ENCODE measurements around the gene TPSAB1. TPM values are rescaled to one million over a fixed set of nuclear protein-coding genes. Genes with fewer than 3 reads are reported as not detected.
A peak's percentile ranks its signal among the peaks of the same experiment; 100 is the strongest.
"Not testable (repeated sequence)": the region's sequence is repeated elsewhere in the genome, so short reads cannot be mapped to it uniquely, and the experiment has no call there.

The TPSAB1 gene
- total RNA-seq (2014; rRNA removed; shearing (Covaris generic)): not detected in 2 replicates
- polyA plus RNA-seq (2014; cell fraction: nucleus; rRNA removed): not detected in 2 replicates

- DNase-seq (ENCODE audit: extremely low read depth, low read depth): not testable (repeated sequence)
Measured at GRCh38 chr16:1240436-1240835, at the start of gene TPSAB1. Gene TPSAB1 (plus strand): TSS chr16:1240705. CDS start chr16:1240939, 234 bp downstream.

DNA sequence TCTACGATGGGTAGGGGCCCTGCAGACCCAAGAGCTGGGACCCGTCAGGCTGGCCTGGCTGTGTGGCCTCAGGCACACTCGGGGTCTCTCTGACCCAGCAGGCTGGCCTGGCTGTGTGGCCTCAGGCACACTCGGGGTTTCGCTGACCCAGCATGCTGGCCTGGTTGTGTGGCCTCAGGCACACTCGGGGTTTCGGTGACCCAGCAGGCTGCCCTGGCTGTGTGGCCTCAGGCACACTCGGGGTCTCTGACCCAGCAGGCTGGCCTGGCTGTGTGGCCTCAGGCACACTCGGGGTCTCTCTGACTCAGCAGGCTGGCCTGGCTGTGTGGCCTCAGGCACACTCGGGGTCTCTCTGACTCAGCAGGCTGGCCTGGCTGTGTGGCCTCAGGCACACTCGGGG lies 49.7 kb upstream of the TPSAB1 start:
- not testable (repeated sequence) for DNase-seq (ENCODE audit: extremely low read depth, low read depth)

DNA sequence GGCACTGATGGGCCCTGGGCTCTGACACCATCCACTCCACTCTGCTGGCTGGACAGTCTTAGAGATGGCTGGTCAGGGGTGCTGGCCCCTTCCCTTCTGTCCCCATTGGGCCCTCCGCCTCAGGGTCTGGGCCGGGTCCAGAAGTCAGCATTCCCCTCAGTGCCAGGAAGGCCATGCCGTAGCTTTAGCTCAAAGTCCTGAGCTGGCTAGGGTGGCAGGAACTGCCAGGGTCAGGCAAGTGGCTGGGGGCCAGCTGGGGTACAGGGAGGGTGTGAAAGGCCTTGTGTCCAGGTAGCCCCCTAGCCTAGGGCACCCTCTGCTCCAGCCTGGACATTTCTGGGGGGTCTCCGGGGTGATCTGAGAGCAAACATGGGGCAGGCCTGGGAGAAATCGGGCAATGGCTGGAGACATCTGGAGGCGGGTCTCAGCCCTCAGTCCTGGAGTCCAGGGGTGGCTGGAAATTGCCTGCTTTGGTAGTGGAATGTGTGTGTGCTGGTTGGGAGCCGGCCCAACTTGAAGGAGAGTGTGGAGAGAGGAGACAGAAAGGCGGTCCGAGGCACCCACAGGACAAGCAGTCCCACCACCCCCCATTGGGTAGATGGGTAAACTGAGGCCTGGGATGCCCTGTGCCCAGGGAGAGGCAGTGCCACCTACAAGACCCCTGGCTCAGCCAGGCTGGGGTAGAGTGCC lies 48.0 kb upstream of the TPSAB1 start:
- DNase-seq (ENCODE audit: extremely low read depth, low read depth): no peak

GRCh38 chr16:1193143-1193824 lies 47.2 kb upstream of the TPSAB1 start:
- DNase-seq (ENCODE audit: extremely low read depth, low read depth): peak; percentile 14

GRCh38 chr16:1193825-1194581 lies 46.5 kb upstream of the TPSAB1 start:
- no peak for DNase-seq (ENCODE audit: extremely low read depth, low read depth)

GRCh38 chr16:1194665-1195392 lies 45.7 kb upstream of the TPSAB1 start:
- DNase-seq (ENCODE audit: extremely low read depth, low read depth): no peak

GRCh38 chr16:1195393-1195666 lies 45.2 kb upstream of the TPSAB1 start:
- DNase-seq (ENCODE audit: extremely low read depth, low read depth): no peak

GRCh38 chr16:1196494-1196893 lies 44.0 kb upstream of the TPSAB1 start:
- DNase-seq (ENCODE audit: extremely low read depth, low read depth): no peak

- no peak for DNase-seq (ENCODE audit: extremely low read depth, low read depth)
Measured at GRCh38 chr16:1197237-1197866, 43.2 kb upstream of the TPSAB1 start.

DNA sequence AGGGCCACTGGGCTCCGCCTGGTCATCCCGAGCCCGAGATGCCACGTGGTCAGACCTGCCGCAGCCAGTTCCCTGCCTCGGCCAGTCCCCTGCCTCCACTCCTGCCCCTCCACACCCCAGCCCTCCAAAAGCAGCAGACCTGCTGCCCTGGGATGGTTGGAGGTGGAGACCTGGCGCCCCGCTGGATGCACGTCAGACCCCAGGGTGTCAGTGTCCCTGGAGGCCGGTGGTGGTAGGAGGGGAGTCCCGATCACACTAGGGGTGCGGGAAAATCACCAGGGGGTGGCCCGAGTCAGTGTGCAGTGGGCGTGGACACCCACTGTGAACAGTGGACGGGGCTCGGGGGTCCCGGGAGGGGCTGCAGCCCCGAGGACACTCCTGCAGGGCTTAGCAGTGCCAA lies 42.3 kb upstream of the TPSAB1 start:
- DNase-seq (ENCODE audit: extremely low read depth, low read depth): no peak

DNA sequence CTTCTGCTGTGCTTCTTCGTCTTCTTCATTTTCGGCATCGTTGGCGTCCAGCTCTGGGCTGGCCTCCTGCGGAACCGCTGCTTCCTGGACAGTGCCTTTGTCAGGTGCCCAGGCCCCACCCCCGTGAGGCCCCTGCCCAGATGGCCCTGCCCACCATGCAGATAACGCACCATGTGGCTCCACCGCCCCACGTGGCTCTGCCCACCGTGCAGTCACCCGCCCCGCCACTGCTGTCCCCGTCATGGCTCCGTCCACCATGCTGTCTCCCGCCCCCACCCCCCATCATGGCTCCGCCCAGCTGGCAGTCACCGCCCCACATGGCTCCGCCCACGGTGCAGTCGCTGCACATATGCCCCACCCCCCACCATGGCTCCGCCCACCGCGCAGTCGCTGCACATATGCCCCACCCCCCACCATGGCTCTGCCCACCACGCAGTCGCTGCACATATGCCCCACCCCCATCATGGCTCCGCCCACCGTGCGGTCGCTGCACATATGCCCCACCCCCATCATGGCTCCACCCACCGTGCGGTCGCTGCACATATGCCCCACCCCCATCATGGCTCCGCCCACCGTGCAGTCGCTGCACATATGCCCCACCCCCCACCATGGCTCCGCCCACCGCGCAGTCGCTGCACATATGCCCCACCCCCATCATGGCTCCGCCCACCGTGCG lies 41.7 kb upstream of the TPSAB1 start:
- not testable (repeated sequence) for DNase-seq (ENCODE audit: extremely low read depth, low read depth)

GRCh38 chr16:1199347-1200013 lies 41.0 kb upstream of the TPSAB1 start:
- DNase-seq (ENCODE audit: extremely low read depth, low read depth): no peak

- DNase-seq (ENCODE audit: extremely low read depth, low read depth): no peak
Measured at GRCh38 chr16:1200014-1200627, 40.4 kb upstream of the TPSAB1 start.

DNA sequence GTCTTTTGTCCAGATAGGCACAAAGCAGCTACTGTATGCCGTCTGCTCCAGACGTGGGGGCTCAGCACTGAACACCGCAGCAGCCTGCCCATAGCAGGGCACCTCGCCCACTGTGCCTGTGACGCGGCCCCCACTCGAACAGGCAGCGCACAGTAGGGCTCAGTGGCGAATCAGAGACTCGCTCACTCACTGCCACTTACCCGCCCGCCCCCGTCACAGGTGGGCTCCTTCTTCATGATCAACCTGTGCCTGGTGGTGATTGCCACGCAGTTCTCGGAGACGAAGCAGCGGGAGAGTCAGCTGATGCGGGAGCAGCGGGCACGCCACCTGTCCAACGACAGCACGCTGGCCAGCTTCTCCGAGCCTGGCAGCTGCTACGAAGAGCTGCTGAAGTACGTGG lies 39.1 kb upstream of the TPSAB1 start:
- DNase-seq (ENCODE audit: extremely low read depth, low read depth): no peak

- no peak for DNase-seq (ENCODE audit: extremely low read depth, low read depth)
Measured at GRCh38 chr16:1202274-1202673, 38.2 kb upstream of the TPSAB1 start.

DNA sequence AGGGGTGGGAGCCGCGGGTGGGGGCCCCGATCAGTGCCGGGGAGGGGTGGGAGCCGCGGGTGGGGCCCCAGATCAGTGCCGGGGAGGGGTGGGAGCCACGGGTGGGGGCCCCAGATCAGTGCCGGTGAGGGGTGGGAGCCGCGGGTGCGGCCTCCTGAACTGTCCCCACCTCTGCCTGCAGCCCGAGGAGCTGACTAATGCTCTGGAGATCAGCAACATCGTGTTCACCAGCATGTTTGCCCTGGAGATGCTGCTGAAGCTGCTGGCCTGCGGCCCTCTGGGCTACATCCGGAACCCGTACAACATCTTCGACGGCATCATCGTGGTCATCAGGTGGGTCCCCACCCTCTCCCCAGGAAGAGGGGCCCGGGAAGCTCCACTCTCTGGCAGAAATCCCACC lies 35.6 kb upstream of the TPSAB1 start:
- no peak for DNase-seq (ENCODE audit: extremely low read depth, low read depth)

DNA sequence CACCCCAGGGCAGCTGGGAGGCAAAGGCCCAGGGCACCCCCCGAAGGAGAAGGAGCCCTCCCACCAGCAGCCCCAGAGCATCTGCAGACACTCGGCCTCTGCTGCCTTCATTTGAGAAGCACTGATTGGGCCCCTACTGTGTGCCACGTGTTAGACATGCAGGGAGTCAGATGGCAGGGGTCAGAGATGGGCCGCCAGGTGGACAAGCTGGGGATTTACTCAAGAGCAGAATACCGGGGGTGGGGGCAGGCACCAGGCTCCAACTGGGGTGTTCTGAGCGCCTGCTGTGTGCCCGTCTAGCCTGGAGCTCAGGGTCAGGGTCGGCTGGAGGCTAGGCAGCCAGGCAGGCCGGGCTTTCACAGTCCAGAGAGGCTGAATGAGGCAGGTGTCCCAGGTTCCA lies 34.2 kb upstream of the TPSAB1 start:
- no peak for DNase-seq (ENCODE audit: extremely low read depth, low read depth)

- no peak for DNase-seq (ENCODE audit: extremely low read depth, low read depth)
Measured at GRCh38 chr16:1206786-1207185, 33.7 kb upstream of the TPSAB1 start.

- DNase-seq (ENCODE audit: extremely low read depth, low read depth): no peak
Measured at GRCh38 chr16:1208239-1208830, 32.2 kb upstream of the TPSAB1 start.

Measured in NCI-H460 (cell line).